Measurements from ENCODE around the gene SPATA45. TPM values are rescaled to one million over a fixed set of nuclear protein-coding genes. Genes with fewer than 3 reads are reported as not detected.
A peak's percentile ranks its signal among the peaks of the same experiment; 100 is the strongest.

Gene SPATA45
- total RNA-seq, 3 donors from 2014 or later (not counting 1 experiment from before 2014, with no cell fraction given): 0.80 TPM; not detected in 2

DNA sequence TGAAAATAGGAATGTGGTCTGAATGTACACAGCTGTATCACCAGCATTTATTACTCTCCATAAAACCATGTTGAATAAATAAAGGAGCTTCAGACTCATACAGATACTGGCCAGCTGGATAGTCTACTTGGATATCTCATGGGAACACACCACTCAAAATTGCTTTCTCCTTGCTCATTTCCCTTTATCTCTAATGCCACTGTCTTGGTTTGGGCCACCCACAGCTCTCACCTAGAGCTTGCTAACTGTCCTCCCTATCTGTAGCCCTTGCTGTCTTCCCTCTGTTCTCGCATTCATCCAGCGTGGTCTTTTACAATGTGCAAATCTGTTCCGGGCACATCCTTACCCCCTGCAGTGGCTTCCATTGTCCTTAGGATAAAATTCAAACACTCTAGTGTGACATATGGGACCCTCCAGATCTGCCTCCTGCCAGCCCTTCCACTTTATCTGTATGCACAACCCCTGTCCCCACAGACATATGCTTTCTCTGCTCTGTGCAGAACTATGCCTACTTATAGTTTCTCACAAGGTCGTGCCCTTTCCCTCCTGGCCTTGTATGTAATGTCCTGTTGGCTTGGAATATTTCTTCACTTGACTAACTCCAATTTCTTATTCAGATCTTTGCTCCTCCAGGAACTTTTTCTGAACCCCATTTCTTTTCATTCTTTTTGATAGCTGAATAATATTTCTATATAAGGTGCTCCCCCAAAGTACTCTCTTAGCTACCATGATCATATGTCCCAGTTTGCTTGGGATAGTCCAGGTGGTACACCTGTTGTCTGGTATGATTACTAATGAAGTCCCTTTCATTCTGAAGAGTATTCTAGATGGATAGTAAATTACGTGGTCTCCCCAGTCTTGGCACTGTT lies 13.5 kb upstream of the SPATA45 start:
- H3K4me3 ChIP-seq (ENCODE audit: low read length): no peak overlapping the region
- Mint-ChIP-seq H3K9me3 (no peaks in the 10 kb centered on the region), H3K4me3 (no peak overlapping the region), H3K27me3 (ENCODE audit: low read depth in 2 of 2) (no peaks in the 10 kb centered on the region), H3K4me1 (peaks cover 19 to 33% of the 10 kb centered on the region in 2 donors), H3K27ac (no peak overlapping the region), H3K36me3 (no peaks in the 10 kb centered on the region)
- no peak for DNase-seq
- H3K4me1 ChIP-seq (ENCODE audit: control insufficient read depth, insufficient read depth, low read length): peaks cover 26% of the 10 kb centered on the region
- no peak overlapping the region for H3K27ac ChIP-seq (ENCODE audit: low read length)
- WGBS (ENCODE audit: insufficient coverage): 70% methylated on average over 4 of the region's 5 CpGs
- TF ChIP-seq, protein P1, sequence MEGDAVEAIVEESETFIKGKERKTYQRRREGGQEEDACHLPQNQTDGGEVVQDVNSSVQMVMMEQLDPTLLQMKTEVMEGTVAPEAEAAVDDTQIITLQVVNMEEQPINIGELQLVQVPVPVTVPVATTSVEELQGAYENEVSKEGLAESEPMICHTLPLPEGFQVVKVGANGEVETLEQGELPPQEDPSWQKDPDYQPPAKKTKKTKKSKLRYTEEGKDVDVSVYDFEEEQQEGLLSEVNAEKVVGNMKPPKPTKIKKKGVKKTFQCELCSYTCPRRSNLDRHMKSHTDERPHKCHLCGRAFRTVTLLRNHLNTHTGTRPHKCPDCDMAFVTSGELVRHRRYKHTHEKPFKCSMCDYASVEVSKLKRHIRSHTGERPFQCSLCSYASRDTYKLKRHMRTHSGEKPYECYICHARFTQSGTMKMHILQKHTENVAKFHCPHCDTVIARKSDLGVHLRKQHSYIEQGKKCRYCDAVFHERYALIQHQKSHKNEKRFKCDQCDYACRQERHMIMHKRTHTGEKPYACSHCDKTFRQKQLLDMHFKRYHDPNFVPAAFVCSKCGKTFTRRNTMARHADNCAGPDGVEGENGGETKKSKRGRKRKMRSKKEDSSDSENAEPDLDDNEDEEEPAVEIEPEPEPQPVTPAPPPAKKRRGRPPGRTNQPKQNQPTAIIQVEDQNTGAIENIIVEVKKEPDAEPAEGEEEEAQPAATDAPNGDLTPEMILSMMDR (IDR thresholded peaks at IDR 0.05): no peak
- H3K27me3 ChIP-seq (ENCODE audit: control insufficient read depth, insufficient read depth, low read length): no peaks in the 10 kb centered on the region
- intact Hi-C loops (cut with micrococcal nuclease): no loop called here
- no peaks in the 10 kb centered on the region for H3K9me3 ChIP-seq (ENCODE audit: control insufficient read depth, insufficient read depth, low read length)
- no peak for ATAC-seq
- peaks cover 2% of the 10 kb centered on the region for H3K36me3 ChIP-seq (ENCODE audit: control insufficient read depth, insufficient read depth, low read length)

DNA sequence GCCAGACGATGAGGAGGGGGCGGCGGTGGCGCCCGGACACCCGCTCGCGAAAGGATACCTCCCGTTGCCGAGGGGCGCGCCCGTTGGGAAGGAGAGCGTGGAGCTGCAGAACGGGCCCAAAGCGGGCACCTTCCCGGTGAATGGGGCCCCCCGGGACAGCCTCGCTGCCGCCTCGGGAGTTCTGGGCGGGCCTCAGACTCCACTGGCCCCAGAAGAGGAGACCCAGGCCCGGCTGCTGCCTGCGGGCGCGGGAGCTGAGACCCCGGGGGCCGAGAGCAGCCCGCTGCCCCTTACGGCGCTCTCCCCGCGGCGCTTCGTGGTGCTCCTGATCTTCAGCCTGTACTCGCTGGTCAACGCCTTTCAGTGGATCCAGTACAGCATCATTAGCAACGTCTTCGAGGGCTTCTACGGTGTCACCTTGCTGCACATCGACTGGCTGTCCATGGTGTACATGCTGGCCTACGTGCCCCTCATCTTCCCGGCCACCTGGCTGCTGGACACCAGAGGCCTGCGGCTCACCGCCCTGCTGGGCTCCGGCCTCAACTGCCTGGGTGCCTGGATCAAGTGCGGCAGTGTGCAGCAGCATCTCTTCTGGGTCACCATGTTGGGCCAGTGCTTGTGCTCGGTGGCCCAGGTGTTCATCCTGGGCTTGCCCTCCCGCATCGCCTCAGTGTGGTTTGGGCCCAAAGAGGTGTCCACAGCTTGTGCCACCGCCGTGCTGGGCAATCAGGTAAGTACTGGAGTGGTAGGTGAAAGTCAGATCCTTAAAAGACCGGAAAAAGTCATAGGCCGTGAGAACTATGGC lies 11.2 kb upstream of the SPATA45 start:
- intact Hi-C loops (cut with micrococcal nuclease): loop anchor here (5.0 kb wide), 1 partner anchor 66 kb away; the partner anchor contains the start of genes NSL1 and TATDN3
- no peaks in the 10 kb centered on the region for H3K9me3 ChIP-seq (ENCODE audit: control insufficient read depth, insufficient read depth, low read length)
- TF ChIP-seq, protein P1 (IDR thresholded peaks at IDR 0.05): no peak
- no peaks in the 10 kb centered on the region for H3K27me3 ChIP-seq (ENCODE audit: control insufficient read depth, insufficient read depth, low read length)
- ATAC-seq (peak; percentile 2 to 15 (median 13)), DNase-seq (peak; percentile 30 to 51)
- Mint-ChIP-seq H3K9me3 (no peaks in the 10 kb centered on the region), H3K4me3 (peak overlapping the region; percentile 95), H3K27me3 (ENCODE audit: low read depth in 2 of 2) (no peaks in the 10 kb centered on the region), H3K4me1 (peaks cover 16 to 32% of the 10 kb centered on the region in 2 donors), H3K36me3 (no peaks in the 10 kb centered on the region), H3K27ac (peak overlapping the region; percentile 87 to 95)
- peaks cover 26% of the 10 kb centered on the region for H3K4me1 ChIP-seq (ENCODE audit: control insufficient read depth, insufficient read depth, low read length)
- peak overlapping the region; percentile 79 for H3K4me3 ChIP-seq (ENCODE audit: low read length)
- H3K27ac ChIP-seq (ENCODE audit: low read length): peak overlapping the region; percentile 75
- no peaks in the 10 kb centered on the region for H3K36me3 ChIP-seq (ENCODE audit: control insufficient read depth, insufficient read depth, low read length)
- WGBS (ENCODE audit: insufficient coverage): 8% methylated on average over 54 of the region's 54 CpGs

DNA sequence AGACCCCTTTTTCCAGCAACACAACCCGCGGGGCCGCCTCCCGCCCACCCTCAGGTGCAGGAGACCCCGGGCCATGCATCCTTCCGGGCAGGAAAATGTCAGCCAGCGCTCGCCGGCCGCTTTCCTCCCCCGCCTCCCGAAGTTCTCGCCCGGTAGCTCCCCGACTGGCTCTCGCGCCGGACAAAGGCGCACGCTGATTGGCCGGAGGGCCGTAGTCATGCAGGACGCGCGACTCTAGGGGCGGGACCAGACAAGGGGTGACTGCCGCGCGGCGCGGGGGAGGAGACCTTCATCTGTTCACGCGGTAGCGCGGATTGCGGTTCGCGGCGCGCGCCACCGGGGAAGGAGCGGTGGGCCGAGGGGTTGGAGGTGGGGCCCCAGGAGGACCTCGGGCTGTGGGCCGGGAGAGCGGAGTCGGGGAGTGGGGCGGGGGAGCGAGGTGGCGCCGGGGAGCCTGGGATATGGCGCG lies 10.6 kb upstream of the SPATA45 start, which contains the start of gene FLVCR1:
Gene FLVCR1 (plus strand): TSS at position 284 of the 469 bp plus-strand sequence. CDS start 178 bp downstream, at position 462.
- no peaks in the 10 kb centered on the region for H3K27me3 ChIP-seq (ENCODE audit: control insufficient read depth, insufficient read depth, low read length)
- Mint-ChIP-seq H3K4me1 (peaks cover 13 to 29% of the 10 kb centered on the region in 2 donors), H3K36me3 (no peaks in the 10 kb centered on the region), H3K27ac (peak within 1 kb of the TSS; percentile 87 to 95), H3K9me3 (no peaks in the 10 kb centered on the region), H3K27me3 (ENCODE audit: low read depth in 2 of 2) (no peaks in the 10 kb centered on the region), H3K4me3 (peak within 1 kb of the TSS; percentile 95)
- WGBS (ENCODE audit: insufficient coverage): 0% methylated on average over 54 of the region's 54 CpGs
- peaks cover 26% of the 10 kb centered on the region for H3K4me1 ChIP-seq (ENCODE audit: control insufficient read depth, insufficient read depth, low read length)
- intact Hi-C loops (cut with micrococcal nuclease): loop anchor here (5.0 kb wide), 1 partner anchor 66 kb away; the partner anchor contains the start of genes NSL1 and TATDN3
- TF ChIP-seq, protein P1 (IDR thresholded peaks at IDR 0.05): no peak
- no peaks in the 10 kb centered on the region for H3K36me3 ChIP-seq (ENCODE audit: control insufficient read depth, insufficient read depth, low read length)
- H3K9me3 ChIP-seq (ENCODE audit: control insufficient read depth, insufficient read depth, low read length): no peaks in the 10 kb centered on the region
- DNase-seq (peak; percentile 89 to 94), ATAC-seq (peak; percentile 98 to 100 (median 98))
- H3K27ac ChIP-seq (ENCODE audit: low read length): peak within 1 kb of the TSS; percentile 75
- peak within 1 kb of the TSS; percentile 79 for H3K4me3 ChIP-seq (ENCODE audit: low read length)
